DOHH2 (cell line): ENCODE data around the gene SLC25A17.

ENCODE experiments used
- CTCF ChIP-seq: fragments of 200-600 bp; sonication (generic); IDR thresholded peaks from one replicate; pipeline ENCODE4 v1.5.1; 2014; ENCODE audit warnings: antibody characterized with exemption, mild to moderate bottlenecking, low read depth, low read length; ENCODE audit not compliant: poor library complexity, severe bottlenecking
- EZH2phosphoT487 ChIP-seq: fragments of 200-600 bp; sonication (generic); IDR thresholded peaks from 2 replicates; pipeline ENCODE4 v1.6.1; 2017; ENCODE audit warnings: borderline replicate concordance, mild to moderate bottlenecking, antibody characterized with exemption, low read length, moderate library complexity, mixed read lengths

DNA sequence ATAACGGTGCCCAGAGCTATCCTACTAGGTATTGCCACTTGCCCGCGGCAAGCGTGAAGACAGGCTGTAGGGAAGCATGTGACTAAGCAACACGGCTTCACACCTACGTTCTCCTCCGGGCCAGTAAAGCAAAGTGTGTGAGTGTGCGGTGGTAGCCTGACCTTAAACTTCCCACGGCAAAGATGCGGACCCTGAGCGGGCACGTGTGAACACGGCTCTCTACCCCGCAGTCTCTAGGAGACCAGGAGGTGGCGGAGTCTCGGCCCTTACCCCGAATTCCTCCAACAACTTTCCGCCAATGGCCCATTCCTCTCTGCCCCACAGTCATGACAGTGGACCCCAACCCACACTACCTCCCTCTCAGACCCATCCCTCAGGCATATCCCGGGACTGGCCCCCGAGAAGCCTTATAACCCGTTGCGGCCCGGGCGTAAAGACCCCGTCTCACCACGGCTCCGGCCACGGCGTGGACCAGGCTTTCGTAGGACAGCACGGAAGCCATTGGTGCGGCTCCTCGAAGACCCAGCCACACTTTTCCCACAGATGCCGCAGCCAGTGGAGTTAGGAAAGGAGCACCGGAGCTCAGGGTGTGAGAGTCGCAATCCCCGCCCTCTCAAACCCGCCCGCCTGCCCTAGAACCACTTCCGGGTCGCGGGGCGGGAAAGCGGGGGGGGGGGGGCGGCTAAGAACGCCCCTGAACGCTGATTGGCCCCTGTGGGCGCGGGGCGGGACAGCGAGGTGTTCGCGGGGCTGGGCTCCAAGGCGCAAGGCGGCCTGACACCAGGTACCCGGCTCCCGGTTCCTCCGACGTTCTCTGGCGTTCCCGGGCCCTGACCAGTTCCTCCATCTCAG, at the start of gene SLC25A17:
- TF ChIP-seq CTCF: peak; percentile 68
- TF ChIP-seq EZH2phosphoT487: no peak
